Adipocyte (in vitro differentiated cells): ENCODE results near the gene NPC1.

ENCODE experiments used
- DNase-seq: peaks from one replicate; pipeline ENCODE4 v3.0.0-alpha.2; 2015; ENCODE audit warnings: low read depth
- H3K27me3 ChIP-seq: replicated peaks from 2 replicates; pipeline ENCODE4 v1.7.0; 2013; ENCODE audit warnings: mild to moderate bottlenecking, low read length, moderate library complexity; ENCODE audit not compliant: control insufficient read depth, insufficient read depth
- H3K36me3 ChIP-seq: 2 replicates; pipeline ENCODE4 v1.7.0; 2013; ENCODE audit warnings: low read length, mild to moderate bottlenecking, moderate library complexity; ENCODE audit not compliant: control insufficient read depth, insufficient read depth, severe bottlenecking
- H3K4me1 ChIP-seq: 2 replicates; pipeline ENCODE4 v1.7.0; 2013; ENCODE audit warnings: mild to moderate bottlenecking, low read length, moderate library complexity; ENCODE audit not compliant: control insufficient read depth, insufficient read depth
- H3K4me3 ChIP-seq: 2 replicates; pipeline ENCODE4 v1.7.0; 2013; ENCODE audit warnings: mild to moderate bottlenecking, low read length, moderate library complexity
- H3K9ac ChIP-seq: 2 replicates; pipeline ENCODE4 v1.7.0; 2013; ENCODE audit warnings: mild to moderate bottlenecking, low read length, moderate library complexity
- H3K9me3 ChIP-seq: 2 replicates; pipeline ENCODE4 v1.7.0; 2013; ENCODE audit warnings: mild to moderate bottlenecking, low read length, moderate library complexity; ENCODE audit not compliant: control insufficient read depth

Gene NPC1

GRCh38 chr18:23573626-23574431 is 12.5 kb downstream of the NPC1 start:
- Histone ChIP-seq H3K36me3 (peaks cover 27% of the 10 kb centered on the region), H3K27me3 (no peaks in the 10 kb centered on the region), H3K4me1 (peaks cover 45% of the 10 kb centered on the region), H3K4me3 (no peak overlapping the region), H3K9ac (no peak overlapping the region), H3K9me3 (no peaks in the 10 kb centered on the region)
- DNase-seq = peak; percentile 49

- Histone ChIP-seq H3K9ac (no peak overlapping the region), H3K9me3 (no peaks in the 10 kb centered on the region), H3K36me3 (peaks cover 35% of the 10 kb centered on the region), H3K4me3 (no peak overlapping the region), H3K4me1 (peaks cover 49% of the 10 kb centered on the region), H3K27me3 (no peaks in the 10 kb centered on the region)
- no peak for DNase-seq
These were observed 13.3 kb downstream of the NPC1 start for GRCh38 chr18:23573020-23573419.

GRCh38 chr18:23572570-23572969 is 13.7 kb downstream of the NPC1 start:
- Histone ChIP-seq H3K4me1 (peaks cover 54% of the 10 kb centered on the region), H3K4me3 (no peak overlapping the region), H3K9ac (no peak overlapping the region), H3K9me3 (no peaks in the 10 kb centered on the region), H3K27me3 (no peaks in the 10 kb centered on the region), H3K36me3 (peaks cover 38% of the 10 kb centered on the region)
- DNase-seq = no peak

- Histone ChIP-seq H3K4me3 (no peak overlapping the region), H3K9ac (no peak overlapping the region), H3K36me3 (peaks cover 44% of the 10 kb centered on the region), H3K9me3 (no peaks in the 10 kb centered on the region), H3K4me1 (peaks cover 55% of the 10 kb centered on the region), H3K27me3 (no peaks in the 10 kb centered on the region)
- DNase-seq = no peak
These were observed 14.3 kb downstream of the NPC1 start for GRCh38 chr18:23572012-23572411.

GRCh38 chr18:23570912-23571504 is 15.3 kb downstream of the NPC1 start:
- Histone ChIP-seq H3K27me3 (no peaks in the 10 kb centered on the region), H3K4me3 (no peak overlapping the region), H3K36me3 (peaks cover 51% of the 10 kb centered on the region), H3K9me3 (no peaks in the 10 kb centered on the region), H3K4me1 (peaks cover 55% of the 10 kb centered on the region), H3K9ac (no peak overlapping the region)
- no peak for DNase-seq

- H3K27me3 ChIP-seq = no peaks in the 10 kb centered on the region
- no peak for DNase-seq
- peaks cover 61% of the 10 kb centered on the region for H3K36me3 ChIP-seq
- peak overlapping the region; percentile 23 for H3K9ac ChIP-seq
- H3K4me3 ChIP-seq = no peak overlapping the region
- no peaks in the 10 kb centered on the region for H3K9me3 ChIP-seq
- peaks cover 54% of the 10 kb centered on the region for H3K4me1 ChIP-seq
These were observed 16.8 kb downstream of the NPC1 start for GRCh38 chr18:23569299-23570063.

GRCh38 chr18:23568281-23569138 is 17.8 kb downstream of the NPC1 start:
- Histone ChIP-seq H3K4me3 (no peak overlapping the region), H3K9me3 (no peaks in the 10 kb centered on the region), H3K36me3 (peaks cover 70% of the 10 kb centered on the region), H3K9ac (no peak overlapping the region), H3K27me3 (no peaks in the 10 kb centered on the region), H3K4me1 (peaks cover 44% of the 10 kb centered on the region)
- no peak for DNase-seq

GRCh38 chr18:23567671-23568070 is 18.6 kb downstream of the NPC1 start:
- no peak for DNase-seq
- peaks cover 78% of the 10 kb centered on the region for H3K36me3 ChIP-seq
- no peak overlapping the region for H3K9ac ChIP-seq
- H3K9me3 ChIP-seq = no peaks in the 10 kb centered on the region
- no peaks in the 10 kb centered on the region for H3K27me3 ChIP-seq
- H3K4me3 ChIP-seq = no peak overlapping the region
- H3K4me1 ChIP-seq = peaks cover 37% of the 10 kb centered on the region

- H3K4me1 ChIP-seq = peaks cover 29% of the 10 kb centered on the region
- no peaks in the 10 kb centered on the region for H3K27me3 ChIP-seq
- H3K9me3 ChIP-seq = no peaks in the 10 kb centered on the region
- H3K9ac ChIP-seq = no peak overlapping the region
- peaks cover 84% of the 10 kb centered on the region for H3K36me3 ChIP-seq
- DNase-seq = no peak
- no peak overlapping the region for H3K4me3 ChIP-seq
These were observed 20.3 kb downstream of the NPC1 start for GRCh38 chr18:23565916-23566547.

- DNase-seq = no peak
- peaks cover 89% of the 10 kb centered on the region for H3K36me3 ChIP-seq
- H3K4me3 ChIP-seq = no peak overlapping the region
- H3K4me1 ChIP-seq = peaks cover 9% of the 10 kb centered on the region
- H3K27me3 ChIP-seq = no peaks in the 10 kb centered on the region
- no peaks in the 10 kb centered on the region for H3K9me3 ChIP-seq
- H3K9ac ChIP-seq = no peak overlapping the region
These were observed 22.8 kb downstream of the NPC1 start for GRCh38 chr18:23563377-23564043.
